ENCODE data around the gene HAUS7. TPM values are rescaled to one million over a fixed set of nuclear protein-coding genes. Genes with fewer than 3 reads are reported as not detected.

HAUS7 gene
- total RNA-seq, 1 experiment from 2014 or later, result 59.9 TPM

DNA sequence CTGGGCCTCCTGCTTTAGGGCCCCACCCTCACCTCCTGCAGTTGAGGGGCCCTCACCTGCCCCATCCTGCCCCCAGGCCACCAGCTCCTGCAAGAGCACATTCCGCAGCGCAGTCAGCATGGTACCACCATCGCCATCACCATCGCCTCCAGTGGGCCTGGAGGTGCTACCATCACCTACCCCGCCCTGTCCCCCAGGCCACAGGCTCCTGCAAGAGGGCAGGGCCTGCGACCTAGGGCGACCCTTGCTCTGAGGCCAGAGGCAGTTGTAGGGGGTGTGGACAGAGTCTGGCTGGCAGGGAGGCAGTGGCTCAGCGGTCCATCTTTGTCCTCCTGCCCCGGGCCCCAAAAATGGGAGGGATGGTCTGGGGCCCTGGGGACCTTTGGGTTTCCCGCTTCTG is 3.9 kb upstream of the HAUS7 start:
- Histone ChIP-seq H3K27ac (ENCODE audit: low read length) (no peak overlapping the region), H3K36me3 (ENCODE audit: control insufficient read depth, insufficient read depth, low read length) (no peaks in the 10 kb centered on the region), H3K4me3 (ENCODE audit: low read depth in 2 of 2, low read length in 2 of 2) (no peak overlapping the region), H3K4me1 (ENCODE audit: control insufficient read depth, insufficient read depth, low read length) (no peaks in the 10 kb centered on the region), H3K27me3 (ENCODE audit: control insufficient read depth, insufficient read depth, low read length) (no peaks in the 10 kb centered on the region), H3K9me3 (ENCODE audit: control insufficient read depth, insufficient read depth, low read depth, low read length) (no peaks in the 10 kb centered on the region)
- intact Hi-C loops (cut with micrococcal nuclease; ENCODE audit: unreplicated experiment) (no loop called here), in situ Hi-C loops (cut with HindIII; ENCODE audit: low pct_unique_long_range_greater_than_20kb, low sequenced_read_pairs) (no loop called here)
- ChIA-PET CTCF (interaction anchor here (0.6 kb wide), 1 partner anchor 213 kb away, joined by 3 read pairs; the partner anchor contains the start of gene SLC6A8), POLR2A (no interaction called here)
- DNase-seq (ENCODE audit: low read depth, low spot score) (no peak), ATAC-seq (no peak)
- BruUV-seq (replicated peaks), result no TSS peak
- TF ChIP-seq, protein P1, sequence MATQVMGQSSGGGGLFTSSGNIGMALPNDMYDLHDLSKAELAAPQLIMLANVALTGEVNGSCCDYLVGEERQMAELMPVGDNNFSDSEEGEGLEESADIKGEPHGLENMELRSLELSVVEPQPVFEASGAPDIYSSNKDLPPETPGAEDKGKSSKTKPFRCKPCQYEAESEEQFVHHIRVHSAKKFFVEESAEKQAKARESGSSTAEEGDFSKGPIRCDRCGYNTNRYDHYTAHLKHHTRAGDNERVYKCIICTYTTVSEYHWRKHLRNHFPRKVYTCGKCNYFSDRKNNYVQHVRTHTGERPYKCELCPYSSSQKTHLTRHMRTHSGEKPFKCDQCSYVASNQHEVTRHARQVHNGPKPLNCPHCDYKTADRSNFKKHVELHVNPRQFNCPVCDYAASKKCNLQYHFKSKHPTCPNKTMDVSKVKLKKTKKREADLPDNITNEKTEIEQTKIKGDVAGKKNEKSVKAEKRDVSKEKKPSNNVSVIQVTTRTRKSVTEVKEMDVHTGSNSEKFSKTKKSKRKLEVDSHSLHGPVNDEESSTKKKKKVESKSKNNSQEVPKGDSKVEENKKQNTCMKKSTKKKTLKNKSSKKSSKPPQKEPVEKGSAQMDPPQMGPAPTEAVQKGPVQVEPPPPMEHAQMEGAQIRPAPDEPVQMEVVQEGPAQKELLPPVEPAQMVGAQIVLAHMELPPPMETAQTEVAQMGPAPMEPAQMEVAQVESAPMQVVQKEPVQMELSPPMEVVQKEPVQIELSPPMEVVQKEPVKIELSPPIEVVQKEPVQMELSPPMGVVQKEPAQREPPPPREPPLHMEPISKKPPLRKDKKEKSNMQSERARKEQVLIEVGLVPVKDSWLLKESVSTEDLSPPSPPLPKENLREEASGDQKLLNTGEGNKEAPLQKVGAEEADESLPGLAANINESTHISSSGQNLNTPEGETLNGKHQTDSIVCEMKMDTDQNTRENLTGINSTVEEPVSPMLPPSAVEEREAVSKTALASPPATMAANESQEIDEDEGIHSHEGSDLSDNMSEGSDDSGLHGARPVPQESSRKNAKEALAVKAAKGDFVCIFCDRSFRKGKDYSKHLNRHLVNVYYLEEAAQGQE (IDR thresholded peaks at IDR 0.05; ENCODE audit: insufficient read depth in 1 of 2, low read depth in 2 of 2, low read length in 1 of 2), result no peak
- TF ChIP-seq TCF7L2 (IDR thresholded peaks at IDR 0.05; ENCODE audit: low read depth, low read length), result no peak
- TF ChIP-seq SIN3A (IDR thresholded peaks at IDR 0.05; ENCODE audit: borderline replicate concordance, insufficient read depth, low read depth, low read length), result no peak
- TF ChIP-seq, protein P2, sequence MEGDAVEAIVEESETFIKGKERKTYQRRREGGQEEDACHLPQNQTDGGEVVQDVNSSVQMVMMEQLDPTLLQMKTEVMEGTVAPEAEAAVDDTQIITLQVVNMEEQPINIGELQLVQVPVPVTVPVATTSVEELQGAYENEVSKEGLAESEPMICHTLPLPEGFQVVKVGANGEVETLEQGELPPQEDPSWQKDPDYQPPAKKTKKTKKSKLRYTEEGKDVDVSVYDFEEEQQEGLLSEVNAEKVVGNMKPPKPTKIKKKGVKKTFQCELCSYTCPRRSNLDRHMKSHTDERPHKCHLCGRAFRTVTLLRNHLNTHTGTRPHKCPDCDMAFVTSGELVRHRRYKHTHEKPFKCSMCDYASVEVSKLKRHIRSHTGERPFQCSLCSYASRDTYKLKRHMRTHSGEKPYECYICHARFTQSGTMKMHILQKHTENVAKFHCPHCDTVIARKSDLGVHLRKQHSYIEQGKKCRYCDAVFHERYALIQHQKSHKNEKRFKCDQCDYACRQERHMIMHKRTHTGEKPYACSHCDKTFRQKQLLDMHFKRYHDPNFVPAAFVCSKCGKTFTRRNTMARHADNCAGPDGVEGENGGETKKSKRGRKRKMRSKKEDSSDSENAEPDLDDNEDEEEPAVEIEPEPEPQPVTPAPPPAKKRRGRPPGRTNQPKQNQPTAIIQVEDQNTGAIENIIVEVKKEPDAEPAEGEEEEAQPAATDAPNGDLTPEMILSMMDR (IDR thresholded peaks at IDR 0.05), result no peak
- no peak for TF ChIP-seq POLR2AphosphoS5 (IDR thresholded peaks at IDR 0.05; ENCODE audit: low read depth, low read length)

DNA sequence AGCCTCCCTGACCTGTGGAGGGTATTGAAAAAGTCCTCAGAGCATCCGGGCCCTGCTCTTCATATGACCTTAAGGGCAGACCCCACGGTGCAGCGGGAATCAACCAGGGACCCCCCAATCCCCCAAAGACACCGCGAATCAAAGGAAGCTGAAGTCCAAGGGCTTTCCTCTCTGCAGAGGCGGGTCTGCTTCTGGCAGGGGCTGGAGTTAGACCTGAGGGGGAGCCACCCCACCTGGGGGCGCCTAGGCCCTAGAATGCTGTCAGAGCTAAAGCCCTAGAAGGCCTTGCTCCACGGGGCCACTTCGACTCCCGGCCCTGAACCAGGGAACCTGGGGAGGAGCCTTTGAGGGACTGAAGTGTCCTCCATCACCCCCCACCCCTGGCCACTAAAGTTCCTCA is 2.8 kb upstream of the HAUS7 start:
- POLR2A ChIA-PET, result no interaction called here
- intact Hi-C loops (cut with micrococcal nuclease; ENCODE audit: unreplicated experiment) (no loop called here), in situ Hi-C loops (cut with HindIII; ENCODE audit: low pct_unique_long_range_greater_than_20kb, low sequenced_read_pairs) (no loop called here)
- no peak for DNase-seq (ENCODE audit: low read depth, low spot score)
- no peak overlapping the region for H3K27ac ChIP-seq (ENCODE audit: low read length)
- CTCF ChIA-PET, result interaction anchor here (0.6 to 1.0 kb wide), 3 partner anchors 33 to 441 kb away, joined by 3 to 10 read pairs (median 7); no protein-coding TSS in a partner anchor
- TF ChIP-seq, protein P2 (IDR thresholded peaks at IDR 0.05), result no peak
- TF ChIP-seq SIN3A (IDR thresholded peaks at IDR 0.05; ENCODE audit: borderline replicate concordance, insufficient read depth, low read depth, low read length) (no peak), POLR2AphosphoS5 (IDR thresholded peaks at IDR 0.05; ENCODE audit: low read depth, low read length) (no peak), TCF7L2 (IDR thresholded peaks at IDR 0.05; ENCODE audit: low read depth, low read length) (no peak)
- TF ChIP-seq, protein P1 (IDR thresholded peaks at IDR 0.05; ENCODE audit: insufficient read depth in 1 of 2, low read depth in 2 of 2, low read length in 1 of 2), result no peak
- H3K36me3 ChIP-seq (ENCODE audit: control insufficient read depth, insufficient read depth, low read length), result no peaks in the 10 kb centered on the region
- H3K4me3 ChIP-seq (ENCODE audit: low read depth in 2 of 2, low read length in 2 of 2), result no peak overlapping the region
- H3K27me3 ChIP-seq (ENCODE audit: control insufficient read depth, insufficient read depth, low read length), result no peaks in the 10 kb centered on the region
- no peaks in the 10 kb centered on the region for H3K4me1 ChIP-seq (ENCODE audit: control insufficient read depth, insufficient read depth, low read length)
- BruUV-seq (replicated peaks), result no TSS peak
- no peak for ATAC-seq
- no peaks in the 10 kb centered on the region for H3K9me3 ChIP-seq (ENCODE audit: control insufficient read depth, insufficient read depth, low read depth, low read length)
